Adrenal gland (tissue), 12 donors: ENCODE results near the gene SELL. TPM values are rescaled to one million over a fixed set of nuclear protein-coding genes. Genes with fewer than 3 reads are reported as not detected.

ENCODE experiments used
- DNase-seq, 7 donors: peaks; one replicate each; pipeline ENCODE4 v3.0.0-alpha.2; 2019 to 2020
- H3K27ac ChIP-seq, 5 donors: fragments of 200-600 bp; sonication (generic) in 4 of 5; 1 replicate in 3 of 5; 2 replicates in 2 of 5; pipeline versions ENCODE4 v1.5.1 to v1.8.0; 2016 to 2020; ENCODE audit warnings: mild to moderate bottlenecking in 1 of 5
- H3K27me3 ChIP-seq: fragments of 200-600 bp; 2 replicates; pipeline ENCODE4 v1.8.0; 2021
- H3K36me3 ChIP-seq, 2 donors: fragments of 200-600 bp; replicated peaks in 1 of 2; 1 replicate in 1 of 2; 2 replicates in 1 of 2; pipeline versions ENCODE4 v1.5.1 to v1.8.0; 2018 to 2022
- H3K4me1 ChIP-seq, 2 donors: fragments of 200-600 bp; replicated peaks in 1 of 2; 1 replicate in 1 of 2; 2 replicates in 1 of 2; pipeline versions ENCODE4 v1.5.1 to v1.8.0; 2018 to 2021
- H3K4me3 ChIP-seq, 4 donors: fragments of 200-600 bp; sonication (generic) in 3 of 4; one replicate each; pipeline ENCODE4 v1.5.1; 2016 to 2018
- H3K9me3 ChIP-seq, 3 donors: fragments of 200-600 bp; sonication (generic) in 1 of 3; replicated peaks in 1 of 3; 1 replicate in 2 of 3; 2 replicates in 1 of 3; pipeline versions ENCODE4 v1.5.1 to v1.8.0; 2016 to 2021
- CTCF ChIP-seq, 6 experiments: fragments of 450-650 bp in 4 of 6; fragments of 200-600 bp in 2 of 6; sonication (generic) in 1 of 6; IDR thresholded peaks; 1 replicate in 5 of 6; 2 replicates in 1 of 6; pipeline versions ENCODE4 v1.5.1 to v1.8.0; 2016 to 2021; ENCODE audit warnings: antibody characterized with exemption in 6 of 6, mild to moderate bottlenecking in 2 of 6, moderate library complexity in 1 of 6
- POLR2A ChIP-seq, 2 donors: fragments of 450-650 bp; IDR thresholded peaks; one replicate each; pipeline ENCODE4 v1.6.1; 2017; ENCODE audit warnings: antibody characterized with exemption in 2 of 2, mild to moderate bottlenecking in 2 of 2, moderate library complexity in 1 of 2
- WGBS, 4 donors: extraction: QIAGEN DNeasy Blood & Tissue Kit in 2 of 4; methylation state at CpG; one replicate each; pipeline versions ENCODE4 v1.1.5 to v1.1.7; 2013 to 2017; 5-methylcytosine and 5-hydroxymethylcytosine counted together
- intact Hi-C, 2 donors: fragments of 100-400 bp; cut with DNase I; formaldehyde crosslinking; loops; one replicate each; pipeline versions ENCODE4 v1.14.1 to v1.15.0; 2022 to 2023
- polyA plus RNA-seq, 3 donors: library from polyadenylated mRNA; stranded (reverse); fragments of 200-250 nt in 2 of 3; fragments of 350-450 nt in 1 of 3; fragmentation: Illumina TruSeq in 1 of 3; extraction: RNeasy Lipid Tissue Mini Kit (QIAGEN cat#74804) in 1 of 3; gene quantifications; one replicate each; pipeline ENCODE4 v1.2.3, GENCODE V29; 2013 to 2014
- total RNA-seq, 9 donors: library from RNA; depleted of rRNA in 4 of 9; stranded (reverse); fragments of >200 nt in 4 of 9; fragments of 120-200 nt in 1 of 9; fragmentation: NEBNext Ultra II Directional in 1 of 9; extraction: Animal tissue kit (Norgen Biotek cat#: 25700) in 1 of 9; gene quantifications; one replicate each; pipeline versions ENCODE4 v1.1.0 to v1.2.4, GENCODE V29; 2013 to 2023
- donor health status: healthy with polysubstance abuse.
- donor health status: Bipolar disorder and iron deficiency.
- donor health status: DM: yes; HTN: yes; CAD: no.
- donor health status: DM: no; HTN: no; CAD: no.
- donor health status: DM: no; HTN: no; CAD: no.
- donor health status: DM: yes; HTN: yes; CAD: no.

Gene SELL
- total and polyA plus RNA-seq, 12 donors: 0.61 to 2.5 (median 1.1) TPM

GRCh38 chr1:169708647-169709046 lies 2.8 kb downstream of the SELL start:
- 65 to 75% (median 68%) methylated on average over 3 of the region's 3 CpGs for WGBS, 4 donors
- Histone ChIP-seq H3K4me1 (no peaks in the 10 kb centered on the region), H3K27ac (no peak overlapping the region), H3K27me3 (no peaks in the 10 kb centered on the region), H3K36me3 (no peaks in the 10 kb centered on the region), H3K4me3 (no peak overlapping the region), H3K9me3 (no peaks in the 10 kb centered on the region)
- intact Hi-C loops: no loop called here
- TF ChIP-seq CTCF (IDR thresholded peaks at IDR 0.05) (no peak), POLR2A (IDR thresholded peaks at IDR 0.05) (no peak)
- DNase-seq: no peak

GRCh38 chr1:169707912-169708604 lies 3.4 kb downstream of the SELL start:
- no peak overlapping the region for H3K27ac ChIP-seq
- no peaks in the 10 kb centered on the region for H3K4me1 ChIP-seq
- intact Hi-C loops: no loop called here
- WGBS, 4 donors: 61 to 74% (median 68%) methylated on average over 9 of the region's 9 CpGs
- no peak overlapping the region for H3K4me3 ChIP-seq
- H3K36me3 ChIP-seq: no peaks in the 10 kb centered on the region
- no peaks in the 10 kb centered on the region for H3K9me3 ChIP-seq
- TF ChIP-seq POLR2A (IDR thresholded peaks at IDR 0.05) (no peak), CTCF (IDR thresholded peaks at IDR 0.05) (no peak)
- no peak for DNase-seq
- H3K27me3 ChIP-seq: no peaks in the 10 kb centered on the region

GRCh38 chr1:169704797-169705196 lies 6.6 kb downstream of the SELL start:
- intact Hi-C loops: no loop called here
- no peaks in the 10 kb centered on the region for H3K9me3 ChIP-seq
- no peaks in the 10 kb centered on the region for H3K4me1 ChIP-seq
- no peak for TF ChIP-seq POLR2A (IDR thresholded peaks at IDR 0.05)
- TF ChIP-seq CTCF (IDR thresholded peaks at IDR 0.05): no peak
- no peak overlapping the region for H3K4me3 ChIP-seq
- WGBS, 4 donors: 60 to 69% (median 63%) methylated on average over 2 of the region's 2 CpGs
- H3K27ac ChIP-seq: no peak overlapping the region
- DNase-seq: no peak
- H3K27me3 ChIP-seq: no peaks in the 10 kb centered on the region
- H3K36me3 ChIP-seq: no peaks in the 10 kb centered on the region

- intact Hi-C loops: no loop called here
- Histone ChIP-seq H3K27me3 (no peaks in the 10 kb centered on the region), H3K4me1 (no peaks in the 10 kb centered on the region), H3K9me3 (no peaks in the 10 kb centered on the region), H3K27ac (no peak overlapping the region), H3K4me3 (no peak overlapping the region), H3K36me3 (no peaks in the 10 kb centered on the region)
- no peak for DNase-seq
- WGBS, 4 donors: 82 to 87% (median 83%) methylated on average over 2 of the region's 2 CpGs
- TF ChIP-seq CTCF (IDR thresholded peaks at IDR 0.05): no peak
- TF ChIP-seq POLR2A (IDR thresholded peaks at IDR 0.05): no peak
These were observed 10.0 kb downstream of the SELL start for GRCh38 chr1:169701261-169702005.
